ENCODE measurements around the gene ZNF518B.
"Not testable (repeated sequence)": the region's sequence is repeated elsewhere in the genome, so short reads cannot be mapped to it uniquely, and the experiment has no call there.

The ZNF518B gene

DNA sequence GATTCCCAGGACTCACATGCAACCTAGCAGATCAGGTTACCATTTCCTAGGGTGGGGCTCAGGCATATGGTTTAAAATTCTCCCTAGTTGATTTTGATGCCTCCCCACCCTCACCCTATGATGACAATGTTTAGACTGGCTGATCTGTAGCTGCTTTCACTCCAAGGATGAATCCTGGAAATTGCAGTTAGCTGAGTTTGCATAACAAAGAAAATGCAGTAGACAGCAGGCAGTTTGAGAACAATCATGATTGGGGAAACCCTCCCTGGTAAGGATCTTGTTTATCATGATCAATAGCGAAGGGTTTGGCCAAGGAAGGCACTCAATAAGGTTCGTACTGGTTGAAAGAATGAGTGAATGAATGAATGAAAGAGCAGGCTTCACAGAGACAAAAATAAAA lies 2.1 kb downstream of the ZNF518B start:
- no peak for DNase-seq

DNA sequence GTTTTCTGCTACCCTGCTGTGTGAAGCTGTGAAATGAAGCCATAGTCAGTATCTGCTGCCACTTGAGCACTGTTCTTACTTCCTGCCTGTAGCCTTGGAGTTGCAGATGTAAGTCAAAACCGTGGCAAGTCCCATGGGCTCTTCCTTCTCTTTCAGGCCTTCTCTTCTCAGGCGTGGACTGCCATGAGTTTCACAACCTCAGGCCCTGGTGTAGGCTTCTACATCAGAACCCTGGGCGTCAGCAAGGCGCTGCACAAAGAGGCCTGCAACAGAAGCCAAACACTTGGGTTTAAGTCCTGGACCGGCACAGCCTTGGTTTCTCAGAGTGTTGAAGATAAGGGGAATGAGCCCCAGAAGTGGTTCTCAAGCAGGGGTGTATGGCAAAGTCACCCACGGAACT lies 2.5 kb downstream of the ZNF518B start:
- DNase-seq, result no peak

DNA sequence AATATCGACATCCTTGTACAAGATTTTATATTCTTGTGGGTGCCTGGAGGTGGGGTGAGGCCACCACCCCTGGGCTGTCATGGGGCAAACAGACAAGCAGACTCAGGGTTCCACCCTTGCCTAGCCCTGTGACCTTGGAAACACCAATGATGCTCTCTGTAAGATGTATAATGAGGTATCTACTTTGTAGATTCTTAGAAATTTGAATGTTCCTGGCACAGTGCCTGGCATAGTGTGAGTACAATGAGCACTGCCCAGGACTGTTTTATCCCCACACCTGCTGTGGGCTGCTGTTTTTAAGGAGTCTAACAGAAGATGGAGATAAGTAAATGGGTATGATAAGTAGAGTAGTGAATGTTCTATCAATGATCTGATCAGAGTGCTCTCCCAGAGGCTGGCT lies 3.1 kb downstream of the ZNF518B start:
- DNase-seq, result no peak

DNA sequence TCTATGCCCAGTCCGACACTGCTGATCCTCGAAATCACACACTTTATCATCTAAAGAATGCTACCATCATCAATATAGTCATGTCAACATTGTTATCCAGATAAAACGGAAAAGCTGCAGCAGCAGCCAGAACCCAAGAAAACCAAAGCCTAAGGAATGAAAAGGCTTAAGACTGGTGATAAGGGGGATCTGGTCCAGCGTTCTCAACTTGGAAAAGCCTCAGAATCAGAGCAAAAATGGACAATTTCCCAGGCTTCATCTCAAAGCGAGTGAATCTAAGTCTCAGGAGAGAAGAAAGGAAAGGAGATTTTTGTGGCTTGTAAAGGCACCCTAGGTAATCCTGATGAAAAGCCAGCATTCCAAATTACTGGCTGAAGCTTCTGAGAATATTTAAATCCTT lies 8.2 kb downstream of the ZNF518B start:
- no peak for DNase-seq

DNA sequence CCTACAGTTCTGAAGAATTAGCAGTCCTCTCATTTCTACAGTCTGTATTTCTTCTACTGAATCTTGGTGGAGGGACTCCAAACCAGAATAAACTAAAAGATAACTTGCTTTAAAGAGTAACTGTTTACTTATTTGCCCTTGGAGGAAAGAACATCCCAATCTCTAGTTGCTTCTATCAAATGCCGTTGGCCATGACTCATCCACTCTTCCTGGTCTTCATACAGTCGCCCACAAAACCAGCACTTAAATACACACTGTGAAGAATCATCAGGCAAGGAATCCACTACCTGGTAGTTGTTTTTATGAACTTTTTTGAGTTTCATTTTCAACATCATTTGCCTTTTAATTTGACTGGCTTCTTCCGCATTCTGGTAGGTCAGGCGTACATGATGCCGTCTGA lies 14.2 kb downstream of the ZNF518B start:
- DNase-seq, result no peak

DNA sequence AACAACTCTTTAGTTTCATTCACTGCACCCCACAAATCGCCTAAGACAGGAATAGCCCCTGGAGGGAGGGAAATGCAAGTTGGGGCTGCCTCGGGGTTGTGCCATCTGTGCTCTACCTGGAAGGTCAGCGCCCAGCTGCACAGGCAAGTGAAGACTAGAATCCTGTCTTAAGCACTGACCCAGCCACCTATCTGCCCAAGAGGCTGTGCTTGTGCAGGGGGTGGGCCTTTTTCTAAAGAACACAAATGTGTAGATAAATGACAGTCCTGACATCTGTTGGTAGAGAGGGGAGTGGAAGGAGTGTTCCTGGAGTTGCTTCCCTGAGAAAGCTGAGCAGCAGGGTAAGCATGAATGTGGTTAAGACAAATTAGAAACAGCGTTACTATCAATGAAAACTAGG lies 15.7 kb downstream of the ZNF518B start:
- no peak for DNase-seq

DNA sequence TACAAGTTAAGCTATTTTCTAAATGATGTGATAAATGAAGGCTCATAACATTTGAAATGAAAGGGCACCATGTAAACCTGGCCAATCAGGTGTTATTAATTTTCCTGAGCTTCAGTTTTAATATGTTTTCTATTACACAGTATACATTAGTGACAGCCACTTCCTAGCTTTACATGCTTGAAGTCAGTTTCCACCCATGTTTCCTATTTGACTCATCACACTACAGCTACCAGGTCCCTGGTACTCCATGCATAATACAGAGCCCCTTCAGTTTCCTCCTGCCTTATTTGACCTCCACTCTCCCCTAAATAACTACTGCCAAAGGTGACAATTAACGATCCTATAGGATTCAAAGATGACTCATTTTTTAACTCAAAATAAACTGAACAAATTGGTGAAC lies 18.3 kb downstream of the ZNF518B start:
- no peak for DNase-seq

DNA sequence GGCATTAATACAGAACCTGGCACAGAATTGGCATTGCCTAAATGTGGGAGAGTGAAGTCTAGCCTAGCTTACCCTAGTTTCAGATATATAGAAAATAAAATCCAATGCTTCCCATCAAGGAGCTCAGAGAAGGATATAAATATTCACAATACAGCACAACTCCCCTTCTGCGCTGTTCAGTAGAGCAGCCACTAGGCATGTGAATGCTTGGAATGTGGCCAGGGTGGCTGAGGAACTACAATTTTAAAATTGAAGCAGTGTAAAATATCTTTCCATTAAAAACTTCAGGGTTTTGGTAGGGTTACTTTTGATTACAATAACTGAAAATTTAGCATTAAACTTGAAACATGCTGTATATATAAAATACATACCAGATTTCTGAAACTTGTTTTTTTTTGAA lies 19.5 kb downstream of the ZNF518B start:
- no peak for DNase-seq

DNA sequence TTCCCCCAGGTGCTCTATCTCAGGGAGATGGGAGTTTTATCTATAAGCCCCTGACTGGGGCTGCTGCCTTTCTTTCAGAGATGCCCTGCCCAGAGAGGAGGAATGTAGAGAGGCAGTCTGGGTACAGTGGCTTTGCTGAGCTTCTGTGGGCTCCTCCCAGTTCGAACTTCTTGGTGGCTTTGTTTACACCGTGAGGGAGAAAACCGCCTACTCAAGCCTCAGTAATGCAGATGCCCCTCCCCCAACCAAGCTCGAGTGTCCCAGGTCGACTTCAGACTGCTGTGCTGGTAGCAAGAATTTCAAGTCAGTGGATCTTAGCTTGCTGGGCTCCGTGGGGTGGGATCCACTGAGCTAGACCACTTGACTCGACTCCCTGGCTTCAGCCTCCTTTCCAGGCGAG lies 29.5 kb downstream of the ZNF518B start:
- not testable (repeated sequence) for DNase-seq

DNA sequence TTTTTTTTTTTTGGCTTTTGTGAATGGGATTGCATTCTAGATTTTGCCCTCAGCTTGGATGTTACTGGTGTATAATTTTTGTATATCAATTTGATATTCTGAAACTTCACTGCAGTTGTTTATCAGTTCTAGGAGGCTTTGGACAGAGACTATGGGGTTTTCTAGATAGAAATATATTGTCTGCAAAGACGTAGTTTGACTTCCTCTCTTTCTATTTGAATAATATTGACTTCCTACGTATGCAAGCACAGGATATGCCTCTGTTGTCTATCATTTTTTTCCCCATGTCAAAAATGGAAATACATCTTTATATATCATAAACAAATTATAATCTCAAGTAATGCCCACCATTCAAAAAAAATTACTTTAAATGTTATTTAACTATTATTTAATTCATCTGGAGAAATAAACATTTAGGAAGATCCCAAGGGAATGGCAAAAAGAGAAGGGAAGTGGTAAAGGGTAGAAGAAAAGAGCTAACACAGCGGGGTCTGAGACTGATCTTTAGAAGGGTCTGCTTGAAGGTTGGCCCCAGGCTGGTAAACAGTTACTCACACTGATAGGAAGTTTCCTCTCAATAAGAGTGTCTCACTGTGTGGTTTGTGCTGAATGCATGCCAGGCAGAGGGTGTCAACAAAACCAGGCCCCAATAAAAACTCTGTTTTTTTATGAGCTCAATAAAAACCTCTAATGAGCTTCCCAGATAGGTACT lies 35.7 kb downstream of the ZNF518B start:
- DNase-seq, result no peak

DNA sequence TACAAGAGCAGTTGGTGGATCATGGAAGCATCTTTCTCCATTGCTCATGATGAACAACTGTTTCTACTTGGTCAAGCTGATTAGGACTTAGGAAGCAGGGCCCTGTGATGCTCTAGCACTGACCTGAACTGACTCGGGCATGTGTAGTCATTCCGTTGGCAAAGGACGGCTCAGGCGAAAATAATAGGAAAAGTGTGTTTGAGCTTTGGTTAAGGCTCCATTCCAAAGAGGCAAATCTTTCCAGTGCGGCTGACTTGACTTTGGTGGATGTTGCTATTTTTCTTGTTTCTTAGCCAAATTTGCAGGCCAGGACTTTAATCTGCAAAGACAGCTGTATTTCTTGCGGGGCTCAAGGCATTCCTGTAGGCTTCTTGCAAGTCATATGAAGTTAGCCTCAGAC lies 39.5 kb downstream of the ZNF518B start:
- DNase-seq, result no peak

DNA sequence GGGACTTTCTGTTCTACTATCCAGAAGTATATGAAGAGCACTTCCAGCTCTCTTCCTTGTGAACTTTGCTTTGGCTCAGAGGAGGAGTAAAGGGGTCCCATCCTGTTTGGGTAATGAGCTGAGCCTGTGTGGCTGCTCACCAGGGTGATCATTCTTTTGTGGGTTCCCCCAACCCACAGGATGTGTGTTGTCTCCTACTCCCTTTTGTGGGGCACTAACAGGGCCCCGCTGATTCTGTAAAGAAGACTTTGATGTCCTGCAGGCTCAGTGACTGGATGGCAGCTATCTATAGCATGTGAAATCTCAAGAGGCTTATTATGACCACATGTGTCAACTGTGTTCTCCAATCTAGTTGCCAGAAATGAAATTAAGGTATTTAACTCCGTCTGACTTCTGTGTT lies 40.8 kb downstream of the ZNF518B start:
- no peak for DNase-seq

DNA sequence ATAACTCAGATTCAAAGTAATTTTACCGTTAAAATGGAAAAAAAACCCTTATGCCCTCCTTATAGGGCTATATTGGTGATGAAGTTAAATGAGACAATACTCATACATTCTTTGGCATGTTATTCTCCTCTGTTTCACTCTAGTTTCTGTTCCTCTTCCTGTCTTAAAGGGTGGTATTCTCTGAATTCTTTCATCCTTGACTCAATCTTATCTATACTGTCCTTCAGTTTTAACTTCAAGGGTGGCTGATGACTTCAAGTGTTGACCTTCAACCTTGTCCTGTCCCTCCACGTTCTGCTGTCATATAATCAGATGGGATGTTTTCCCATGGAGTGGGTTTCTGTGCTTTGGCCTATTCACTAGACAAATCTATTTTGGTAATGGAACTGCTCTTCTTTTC lies 44.0 kb downstream of the ZNF518B start:
- DNase-seq, result no peak

DNA sequence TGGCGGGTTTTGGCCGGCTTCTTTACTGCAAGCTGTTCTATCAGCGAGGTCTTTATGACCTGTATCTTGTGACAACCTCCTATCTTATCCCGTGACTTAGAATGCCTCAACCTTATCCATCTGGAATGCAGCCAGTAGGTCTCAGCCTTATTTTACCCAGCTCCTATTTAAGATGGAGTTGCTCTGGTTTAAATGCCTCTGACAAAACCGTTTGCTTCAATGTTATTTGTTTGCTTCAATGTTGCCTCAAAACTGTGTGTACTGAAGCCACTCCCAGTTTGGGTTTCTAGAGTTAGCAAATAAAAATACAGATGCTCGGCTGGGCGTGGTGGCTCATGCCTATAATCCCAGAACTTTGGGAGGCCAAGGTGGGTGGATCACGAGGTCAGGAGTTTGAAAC lies 51.6 kb downstream of the ZNF518B start:
- DNase-seq, result no peak

DNA sequence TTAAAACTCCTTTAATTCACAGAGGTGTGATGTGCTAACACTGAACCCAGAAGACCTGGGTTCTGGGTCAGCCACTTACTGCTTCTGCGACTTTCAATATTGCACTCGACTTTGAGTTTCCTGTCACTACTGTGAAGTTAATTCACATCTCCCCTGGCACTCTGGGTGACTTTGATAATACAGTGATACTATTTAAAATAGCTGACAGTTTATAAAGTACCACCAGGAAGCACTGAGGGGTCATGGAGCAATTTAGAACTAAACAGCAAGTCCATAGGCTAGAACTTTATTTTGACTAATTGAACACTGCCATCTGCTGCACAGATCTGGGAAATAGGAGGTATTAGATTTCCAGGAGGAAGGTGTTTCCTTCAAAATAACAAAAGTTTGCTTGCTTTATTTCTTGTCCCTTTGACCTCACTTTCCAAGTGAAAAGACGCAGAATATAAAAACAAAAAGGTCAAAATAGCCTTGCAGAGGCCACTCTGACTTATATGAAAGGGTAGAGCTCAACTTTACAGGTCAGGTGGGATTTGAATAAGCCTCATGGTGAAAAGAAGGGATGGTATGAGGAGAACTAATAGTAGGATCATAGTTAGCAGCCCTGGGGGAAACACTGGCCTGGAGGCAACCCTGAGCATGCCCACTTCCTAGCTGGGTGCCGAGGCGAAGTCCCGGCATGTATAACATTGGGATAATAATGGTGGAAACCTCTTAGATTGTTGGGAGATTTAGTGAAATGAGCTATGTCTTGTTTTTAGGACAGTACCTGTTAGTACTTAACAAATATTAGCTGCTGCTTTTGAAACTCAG lies 53.4 kb downstream of the ZNF518B start:
- DNase-seq, result peak; percentile 24

DNA sequence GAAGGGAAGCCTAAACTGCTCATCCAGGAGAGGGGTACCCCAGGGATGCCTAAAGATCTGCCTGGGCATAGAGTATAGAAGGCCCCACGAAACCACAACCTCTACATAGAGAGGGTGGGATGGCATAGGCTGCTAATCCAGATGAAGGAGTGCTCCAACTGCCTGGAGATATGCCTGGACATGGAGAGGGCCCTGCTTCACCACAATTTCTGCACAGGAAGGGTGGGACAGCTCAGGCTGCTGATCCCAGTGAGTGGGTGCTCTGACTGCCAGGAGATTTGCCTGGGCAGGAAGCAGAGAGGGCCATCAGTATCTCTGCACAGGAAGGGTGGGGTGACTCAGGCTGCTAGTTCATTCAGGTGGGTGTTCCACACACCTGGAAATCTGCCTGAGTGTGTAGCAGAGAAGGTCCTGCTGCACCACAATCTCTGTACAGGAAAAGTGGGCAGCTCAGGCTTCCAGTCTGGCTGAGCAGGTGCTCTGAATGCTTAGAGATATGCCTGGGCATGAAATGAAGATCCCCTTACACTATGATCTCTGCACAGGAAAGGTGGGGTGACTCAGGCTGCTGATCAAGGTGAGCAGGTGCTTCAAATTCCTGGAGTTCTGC lies 61.1 kb downstream of the ZNF518B start:
- DNase-seq, result no peak

Data from CD4-positive, alpha-beta T cell treated with Interleukin-6 for 4 hours (primary cell).